ENCODE measurements around the gene PIK3R1.

DNA sequence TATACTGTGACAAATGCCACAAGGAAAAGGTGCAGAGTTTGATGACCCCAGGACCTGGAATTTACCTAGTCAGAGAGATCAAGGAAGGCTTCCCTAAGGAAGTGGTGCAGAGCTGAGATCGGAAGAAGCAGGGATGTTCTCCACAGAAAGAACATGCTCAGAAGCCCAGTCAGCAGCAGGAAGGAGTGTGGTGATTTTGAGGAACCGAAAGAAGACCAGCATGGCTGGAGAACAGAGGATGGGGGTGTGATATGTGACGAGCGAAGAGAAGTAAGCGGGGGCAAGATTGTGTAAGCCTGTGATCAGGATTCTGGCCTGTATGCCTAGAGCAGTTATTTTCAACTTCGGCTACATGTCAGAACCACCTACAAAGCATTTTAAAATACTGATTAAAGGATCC lies 18.7 kb upstream of the PIK3R1 start:
- TF ChIP-seq, protein P1, sequence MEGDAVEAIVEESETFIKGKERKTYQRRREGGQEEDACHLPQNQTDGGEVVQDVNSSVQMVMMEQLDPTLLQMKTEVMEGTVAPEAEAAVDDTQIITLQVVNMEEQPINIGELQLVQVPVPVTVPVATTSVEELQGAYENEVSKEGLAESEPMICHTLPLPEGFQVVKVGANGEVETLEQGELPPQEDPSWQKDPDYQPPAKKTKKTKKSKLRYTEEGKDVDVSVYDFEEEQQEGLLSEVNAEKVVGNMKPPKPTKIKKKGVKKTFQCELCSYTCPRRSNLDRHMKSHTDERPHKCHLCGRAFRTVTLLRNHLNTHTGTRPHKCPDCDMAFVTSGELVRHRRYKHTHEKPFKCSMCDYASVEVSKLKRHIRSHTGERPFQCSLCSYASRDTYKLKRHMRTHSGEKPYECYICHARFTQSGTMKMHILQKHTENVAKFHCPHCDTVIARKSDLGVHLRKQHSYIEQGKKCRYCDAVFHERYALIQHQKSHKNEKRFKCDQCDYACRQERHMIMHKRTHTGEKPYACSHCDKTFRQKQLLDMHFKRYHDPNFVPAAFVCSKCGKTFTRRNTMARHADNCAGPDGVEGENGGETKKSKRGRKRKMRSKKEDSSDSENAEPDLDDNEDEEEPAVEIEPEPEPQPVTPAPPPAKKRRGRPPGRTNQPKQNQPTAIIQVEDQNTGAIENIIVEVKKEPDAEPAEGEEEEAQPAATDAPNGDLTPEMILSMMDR (IDR thresholded peaks at IDR 0.05): no peak
- TF ChIP-seq POLR2A (IDR thresholded peaks at IDR 0.05): no peak

All from Peyer's patch (tissue), 4 donors.